NOMO-1 treated with dmso at 0.1 percent for 144 hours (cell line): ENCODE data around the gene TAS2R40.

Source experiments
- DNase-seq: peaks from one replicate; lab custom pipeline; 2025; ENCODE audit not compliant: unreplicated experiment; lab: John Stamatoyannopoulos, UW

TAS2R40 gene

DNA sequence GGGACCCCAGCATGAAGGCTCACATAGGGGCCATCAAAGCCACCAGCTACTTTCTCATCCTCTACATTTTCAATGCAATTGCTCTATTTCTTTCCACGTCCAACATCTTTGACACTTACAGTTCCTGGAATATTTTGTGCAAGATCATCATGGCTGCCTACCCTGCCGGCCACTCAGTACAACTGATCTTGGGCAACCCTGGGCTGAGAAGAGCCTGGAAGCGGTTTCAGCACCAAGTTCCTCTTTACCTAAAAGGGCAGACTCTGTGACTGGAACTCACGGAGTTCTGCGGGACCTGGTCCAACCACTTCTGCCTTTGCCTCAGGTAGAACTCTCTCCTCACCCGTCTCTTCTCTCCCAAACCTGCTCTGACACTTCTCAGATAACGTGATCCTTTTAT, 945 bp downstream of the TAS2R40 start:
- peak; percentile 58 for DNase-seq

DNA sequence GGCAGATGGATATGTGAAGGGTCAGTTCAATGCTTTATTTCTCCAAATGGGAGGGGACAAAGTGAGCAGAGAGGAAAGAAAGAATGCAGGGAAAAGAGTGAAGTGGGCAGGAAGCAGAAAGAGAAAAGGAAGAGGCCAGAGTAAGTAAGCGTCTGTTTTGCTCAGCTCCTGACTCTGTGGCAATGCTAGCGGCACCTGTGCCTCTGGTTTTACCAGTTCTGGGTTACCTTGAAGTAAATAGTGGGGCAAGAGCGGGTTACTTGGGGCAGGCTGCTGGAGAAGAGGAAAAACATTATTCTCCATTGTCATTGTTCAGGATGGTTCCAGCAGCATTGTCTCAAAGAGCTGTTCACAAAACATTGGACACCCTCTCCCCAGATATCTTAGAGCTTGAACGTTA, 1.9 kb downstream of the TAS2R40 start:
- no peak for DNase-seq

DNA sequence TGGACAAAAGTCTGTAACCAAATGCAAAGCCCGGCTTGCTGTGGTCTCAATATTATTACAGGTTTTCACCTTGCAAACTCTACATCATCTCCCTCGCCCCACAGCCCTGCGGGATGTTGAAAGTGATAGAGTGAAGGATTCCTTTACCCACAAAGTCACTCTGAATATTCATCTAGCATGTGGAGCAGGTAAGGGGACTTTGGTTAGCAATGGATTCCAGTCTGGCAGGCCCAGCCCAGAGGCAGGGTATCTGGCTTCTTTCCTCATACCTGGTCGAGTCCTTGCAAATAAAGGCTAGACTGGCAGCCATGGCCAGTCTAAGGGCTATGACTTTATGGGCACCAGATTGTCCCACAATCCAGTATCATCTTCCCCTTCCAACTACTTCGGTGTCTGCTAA, 3.2 kb downstream of the TAS2R40 start:
- DNase-seq: no peak

GRCh38 chr7:143227806-143228205, 6.0 kb downstream of the TAS2R40 start:
- DNase-seq: no peak

DNA sequence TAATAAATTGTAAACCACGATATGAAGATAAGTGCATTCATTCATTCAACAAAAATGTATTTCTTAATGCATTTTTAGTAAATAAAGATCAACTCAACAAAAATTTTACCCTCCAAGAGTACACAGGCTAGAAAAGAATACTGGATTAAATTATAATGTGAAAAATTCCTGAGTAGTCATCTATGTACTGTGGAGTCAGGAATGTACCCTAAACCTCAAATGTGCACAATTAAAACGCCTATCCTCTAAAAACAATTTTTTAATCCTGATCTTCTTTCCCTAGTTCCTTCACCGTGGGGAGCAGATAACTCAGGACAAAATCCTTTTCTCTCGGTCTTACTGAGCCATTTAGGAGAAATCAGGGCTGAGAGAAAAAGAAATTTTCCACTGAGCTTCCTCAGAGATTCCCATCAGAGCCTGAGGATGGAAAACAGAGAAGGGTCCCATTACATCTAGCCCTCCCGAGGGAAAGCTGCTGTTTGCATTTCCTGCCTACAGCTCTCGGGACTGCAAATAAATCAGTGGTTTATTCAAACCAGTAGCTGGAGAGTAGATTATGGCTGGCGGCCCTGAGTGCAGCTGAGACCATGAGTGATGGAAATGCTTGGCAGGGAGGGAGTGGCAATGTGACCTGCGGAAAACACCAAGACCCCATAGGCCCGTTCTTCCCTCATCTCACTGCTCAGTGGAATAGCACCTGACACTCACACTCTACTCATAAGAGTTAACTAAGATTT, 7.4 kb downstream of the TAS2R40 start:
- no peak for DNase-seq

- no peak for DNase-seq
These were observed 9.0 kb downstream of the TAS2R40 start for GRCh38 chr7:143230602-143231457.

DNA sequence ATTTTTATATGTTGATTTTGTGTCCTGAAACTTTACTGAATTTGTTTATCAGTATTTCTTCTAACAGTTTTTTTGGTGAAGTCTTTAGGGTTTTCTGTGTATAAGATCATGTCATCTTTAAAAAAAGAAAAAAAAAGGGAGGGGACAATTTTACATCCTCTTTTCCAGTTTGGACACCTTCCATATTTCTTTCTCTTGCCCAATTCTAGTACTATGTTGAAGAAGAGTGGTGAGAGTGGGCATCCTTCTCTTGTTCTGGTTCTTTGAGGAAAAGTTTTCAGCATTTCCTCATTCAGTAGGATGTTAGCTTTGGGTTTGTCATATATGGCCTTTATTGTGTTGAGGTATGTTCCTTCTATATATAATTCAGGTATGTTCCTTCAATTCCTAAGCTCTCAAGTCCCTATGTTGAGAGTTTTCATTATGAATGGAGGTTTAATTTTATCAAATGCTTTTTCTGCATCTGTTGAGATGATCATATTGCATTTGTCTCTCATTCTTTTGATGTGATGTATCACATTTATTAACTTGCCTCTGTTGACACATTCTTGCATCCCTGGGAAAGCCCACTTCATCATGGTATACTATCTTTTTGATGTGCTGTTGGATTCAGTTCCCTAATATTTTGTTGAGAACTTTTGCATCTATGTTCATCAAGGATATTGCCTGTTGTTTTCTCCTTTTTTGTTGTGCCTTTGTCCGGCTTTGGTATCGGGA, 12.1 kb downstream of the TAS2R40 start:
- DNase-seq: no peak

DNA sequence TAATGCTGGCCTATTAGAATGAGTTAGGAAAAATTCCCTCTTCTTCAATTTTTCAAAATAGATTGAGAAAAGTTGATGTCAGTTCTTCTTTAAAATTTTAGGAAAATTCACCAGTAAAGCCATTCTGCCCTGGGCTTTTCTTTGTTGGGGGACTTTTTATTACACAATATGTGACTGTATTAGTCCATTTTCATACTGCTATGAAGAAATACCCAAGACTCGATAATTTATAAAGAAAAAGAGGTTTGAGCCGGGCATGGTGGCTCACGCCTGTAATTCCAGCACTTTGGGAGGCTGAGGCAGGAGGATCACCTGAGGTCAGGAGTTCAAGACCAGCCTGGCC, 12.7 kb downstream of the TAS2R40 start:
- no peak for DNase-seq

GRCh38 chr7:143235561-143235960, 13.7 kb downstream of the TAS2R40 start:
- DNase-seq: no peak

DNA sequence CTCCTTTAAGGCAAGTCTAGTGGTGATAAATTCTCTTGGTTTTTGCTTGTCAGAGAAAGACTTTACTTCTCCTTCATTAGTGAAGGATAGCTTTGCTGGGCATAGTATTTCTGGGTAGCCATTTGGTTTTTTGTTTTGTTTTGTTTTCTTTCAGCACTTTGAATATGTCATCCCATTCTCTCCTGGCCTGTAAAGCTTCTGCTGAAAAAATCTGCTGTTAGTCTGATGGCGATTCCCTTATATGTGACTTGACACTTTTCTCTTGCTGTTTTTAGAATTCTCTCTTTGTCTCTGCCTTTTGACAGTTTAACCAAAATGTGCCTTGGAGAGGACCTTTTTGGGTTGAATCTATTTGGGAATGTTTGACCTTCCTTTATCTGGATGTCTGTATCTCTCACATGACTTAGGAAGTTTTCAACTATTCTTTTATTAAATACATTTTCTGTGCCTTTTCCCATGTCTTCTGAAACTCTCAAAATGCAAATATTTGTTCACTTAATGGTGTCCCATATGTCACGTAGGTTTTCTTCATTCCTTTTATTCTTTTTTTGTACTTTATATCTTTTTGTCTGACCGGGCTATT, 14.7 kb downstream of the TAS2R40 start:
- no peak for DNase-seq

DNA sequence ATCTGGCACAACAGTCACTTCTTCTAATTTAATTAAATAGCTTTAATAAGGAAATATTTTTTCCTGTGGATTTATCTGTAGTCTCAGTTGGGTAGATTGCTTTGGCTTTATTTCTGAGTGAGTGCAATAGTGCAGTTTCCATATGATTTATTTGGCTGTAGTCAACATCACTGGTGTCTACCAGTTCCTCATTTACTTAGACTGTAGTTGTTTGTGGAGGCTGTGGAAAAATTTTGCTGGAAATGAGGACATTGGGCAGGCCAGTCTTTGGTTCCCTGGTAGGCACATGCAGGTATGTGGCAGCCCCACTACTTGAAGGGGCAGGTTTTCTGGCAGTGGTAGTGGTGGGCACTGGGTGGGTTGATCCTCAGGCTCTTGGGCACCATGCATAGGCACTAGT, 15.5 kb downstream of the TAS2R40 start:
- no peak for DNase-seq

DNA sequence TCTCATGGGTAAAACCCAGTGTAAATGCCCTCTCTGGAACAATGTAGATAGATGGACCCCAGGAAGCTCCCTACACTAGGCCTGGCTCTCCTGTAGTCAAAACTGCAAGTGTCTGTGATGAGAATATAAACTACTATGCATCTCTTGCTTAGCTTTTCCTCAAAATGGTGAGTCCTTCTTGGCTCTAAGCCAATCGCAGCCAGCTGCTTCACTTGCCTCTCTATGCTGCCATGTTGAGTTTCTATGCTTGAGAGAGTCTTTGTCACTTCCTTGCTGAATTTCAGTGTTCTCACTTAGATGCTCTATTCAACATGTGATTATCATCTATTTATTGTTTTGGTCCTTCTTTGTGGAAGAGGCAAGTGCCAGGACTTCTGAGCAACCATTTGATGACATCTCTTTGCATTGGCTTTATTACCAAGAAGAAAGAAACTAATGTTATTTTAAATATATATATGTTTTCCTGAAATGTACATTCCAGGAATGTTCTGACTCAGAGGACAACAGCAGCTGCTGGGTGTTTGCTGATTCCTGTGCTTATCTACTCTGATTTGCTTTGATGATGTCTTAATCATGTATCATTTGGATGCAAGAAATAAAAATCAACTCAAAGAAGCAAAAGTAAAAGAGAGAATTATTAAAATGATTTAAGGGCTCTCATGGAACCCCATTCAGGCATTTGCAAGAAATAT, 16.6 kb downstream of the TAS2R40 start:
- DNase-seq: no peak

DNA sequence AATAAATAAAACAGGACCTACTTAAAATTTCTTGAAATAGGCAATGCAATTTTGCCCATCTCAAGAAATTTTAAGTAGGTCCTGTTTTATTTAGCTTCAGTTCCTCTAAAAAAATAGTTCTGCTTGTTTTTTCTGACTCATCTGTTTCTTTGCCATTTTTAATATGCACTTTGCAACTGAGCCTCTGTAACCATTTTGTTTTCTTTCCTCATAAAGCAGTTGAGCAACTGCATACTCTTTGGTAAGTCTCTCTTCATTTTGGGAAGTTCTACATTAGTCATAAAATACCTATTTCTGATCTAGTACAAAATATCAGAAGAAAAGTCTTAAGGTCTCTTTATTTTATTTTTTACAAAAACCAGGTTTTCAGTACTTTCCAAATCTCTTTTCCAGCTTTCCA, 18.0 kb downstream of the TAS2R40 start:
- peak; percentile 40 for DNase-seq

- DNase-seq: peak; percentile 52
These were observed 18.7 kb downstream of the TAS2R40 start for GRCh38 chr7:143240291-143241168.

DNA sequence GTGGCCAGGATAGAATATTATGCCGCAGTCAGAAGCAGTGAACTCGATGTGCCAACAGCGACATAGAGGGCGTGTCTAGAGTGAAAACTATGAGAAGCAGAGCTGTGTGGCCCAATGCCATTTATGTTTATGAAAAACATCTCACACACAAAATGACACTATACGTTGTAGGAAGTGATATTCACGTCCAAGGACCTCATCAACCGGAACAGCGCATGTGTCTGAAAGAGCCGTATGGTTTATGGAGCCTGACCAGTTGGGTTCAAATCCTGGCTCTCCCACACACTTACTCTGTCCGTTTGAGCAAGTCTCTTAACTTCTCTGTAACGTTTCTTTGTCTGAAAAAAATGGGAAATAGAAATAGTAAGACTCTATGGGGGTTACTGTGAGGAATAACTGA, 20.5 kb downstream of the TAS2R40 start:
- no peak for DNase-seq

GRCh38 chr7:143243111-143243510, 21.3 kb downstream of the TAS2R40 start:
- no peak for DNase-seq

- DNase-seq: no peak
These were observed 21.8 kb downstream of the TAS2R40 start for GRCh38 chr7:143243614-143244013.

DNA sequence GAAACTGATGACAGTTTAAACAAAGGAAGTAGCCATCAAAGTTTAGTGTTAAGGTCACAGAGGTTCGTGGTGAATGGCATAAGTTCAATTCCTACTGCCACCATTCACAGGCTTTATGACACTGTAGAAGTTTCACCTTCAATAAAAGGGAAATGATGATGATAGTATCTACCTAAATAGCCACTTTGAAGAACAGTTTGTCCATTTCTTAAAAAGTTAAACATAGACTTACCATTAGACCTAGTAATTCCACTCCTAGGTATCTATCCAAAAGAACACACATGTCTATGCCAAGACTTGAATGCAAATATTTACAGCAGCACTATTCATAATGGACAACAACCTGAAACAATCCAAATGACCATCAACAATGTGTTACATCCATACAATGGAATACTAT, 22.5 kb downstream of the TAS2R40 start:
- no peak for DNase-seq

DNA sequence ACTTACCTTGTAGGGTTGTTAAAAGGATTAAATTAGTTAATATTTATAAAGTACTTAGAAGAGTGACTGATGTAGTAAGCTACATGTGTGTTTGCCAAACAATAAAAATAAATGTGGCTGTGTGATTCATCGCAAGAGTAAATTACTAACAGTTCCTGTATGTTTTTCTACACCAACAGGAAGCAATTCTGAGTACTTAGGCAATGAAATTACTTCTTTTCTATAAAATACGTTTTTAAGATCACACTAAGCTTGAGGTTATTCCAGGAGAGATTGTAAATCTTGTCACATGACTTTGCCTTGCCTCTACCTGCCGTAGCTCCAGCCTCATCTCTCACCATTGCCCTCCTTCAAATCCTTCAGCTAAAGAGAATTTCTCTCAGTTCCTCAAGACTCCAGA, 23.3 kb downstream of the TAS2R40 start:
- DNase-seq: no peak

DNA sequence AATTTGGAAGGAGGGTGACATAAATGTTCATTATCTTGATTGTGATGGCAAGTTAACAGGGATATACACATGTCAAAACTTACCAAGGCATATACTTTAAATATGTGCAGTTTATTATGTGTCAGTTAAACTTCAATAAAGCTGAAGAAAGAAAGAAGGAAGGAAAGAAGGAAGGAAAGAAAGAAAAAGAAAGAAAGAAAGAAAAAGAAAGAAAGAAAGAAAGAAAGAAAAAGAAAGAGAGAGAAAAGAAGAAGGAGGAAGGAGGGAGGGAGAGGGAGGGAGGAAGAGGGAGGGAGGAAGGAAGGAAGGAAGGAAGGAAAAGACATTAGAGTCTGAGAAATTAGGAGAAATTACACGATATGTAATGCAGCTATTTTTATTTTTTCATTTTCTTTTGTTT, 25.5 kb downstream of the TAS2R40 start:
- no peak for DNase-seq
